Measurements from ENCODE around the gene PIF1.

- TF ChIP-seq CTCF (IDR thresholded peaks at IDR 0.05) (no peak), EP300 (IDR thresholded peaks at IDR 0.05) (no peak), POLR2A (IDR thresholded peaks at IDR 0.05) (no peak), POLR2AphosphoS5 (IDR thresholded peaks at IDR 0.05) (no peak)
These were observed 20.6 kb upstream of the PIF1 start for GRCh38 chr15:64845831-64846595.
